ENCODE measurements around the gene CNR2.
"Not testable (repeated sequence)": the region's sequence is repeated elsewhere in the genome, so short reads cannot be mapped to it uniquely, and the experiment has no call there.

Gene CNR2

DNA sequence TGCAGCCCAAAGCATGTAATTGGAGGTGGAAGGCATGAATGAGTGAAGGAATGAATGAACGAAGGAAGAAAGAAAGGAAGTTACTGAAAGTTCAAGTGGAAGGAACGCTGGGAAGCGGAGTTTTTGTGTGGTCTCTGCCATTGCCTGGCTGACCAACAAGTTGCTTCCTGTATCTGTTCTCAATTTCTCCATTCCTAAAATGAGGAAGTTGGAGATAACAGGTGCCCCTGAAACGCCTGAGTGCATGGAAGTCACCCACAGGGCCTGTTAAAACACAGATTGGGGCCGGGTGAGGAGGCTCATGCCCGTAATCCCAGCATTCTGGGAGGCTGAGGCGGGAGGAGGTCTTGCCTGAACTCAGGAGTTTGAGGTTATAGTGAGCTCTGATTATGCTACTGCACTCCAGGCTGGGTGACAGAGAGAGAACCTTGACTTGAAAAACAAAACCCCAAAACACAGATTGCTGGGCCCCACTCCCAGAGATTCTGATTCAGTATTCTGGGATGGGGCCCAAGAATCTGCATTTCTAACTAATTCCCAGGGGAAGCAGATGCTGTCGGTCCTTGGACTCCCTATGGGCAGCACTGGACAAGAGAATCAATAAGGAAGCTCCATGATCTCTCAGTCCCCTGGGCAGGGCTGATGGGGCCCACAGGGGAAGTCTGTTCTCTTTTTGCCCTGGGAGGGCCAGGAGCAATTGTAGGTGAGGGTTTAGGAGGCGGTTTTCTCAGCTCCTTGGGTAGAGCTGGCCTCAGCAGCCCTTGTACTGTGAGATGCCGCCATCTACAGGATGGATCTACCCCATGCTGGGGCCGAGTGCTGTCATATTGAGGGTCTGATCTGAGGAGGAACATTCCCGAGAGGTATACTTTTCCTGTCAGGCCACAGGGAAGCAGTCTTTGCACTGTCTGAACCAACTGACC is 3.3 kb upstream of the CNR2 start:
- peak; percentile 73 for DNase-seq (ENCODE audit: low spot score)

GRCh38 chr1:23915466-23915865 is 2.3 kb upstream of the CNR2 start:
- no peak for DNase-seq (ENCODE audit: low spot score)

DNA sequence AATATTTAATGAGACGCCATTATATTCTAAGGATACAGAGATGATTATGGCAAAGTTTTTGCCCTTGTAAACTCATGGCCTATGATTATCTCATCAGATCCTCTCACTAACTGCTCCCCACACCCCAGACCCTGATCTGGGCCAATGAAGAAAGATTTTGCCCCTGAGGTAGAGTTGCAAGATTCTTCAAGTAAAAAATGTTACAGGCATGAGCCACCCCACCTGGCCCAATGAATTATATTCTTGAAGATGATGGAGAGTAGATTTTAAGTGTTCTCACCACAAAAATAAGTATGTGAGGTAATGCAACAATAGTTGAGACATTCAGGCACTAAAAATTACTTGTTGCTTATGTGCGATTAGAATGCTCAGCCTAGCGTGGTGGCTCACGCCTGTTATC is 1.8 kb upstream of the CNR2 start:
- no peak for DNase-seq (ENCODE audit: low spot score)

GRCh38 chr1:23911921-23912320 is 1.2 kb downstream of the CNR2 start:
- DNase-seq (ENCODE audit: low spot score) = no peak

DNA sequence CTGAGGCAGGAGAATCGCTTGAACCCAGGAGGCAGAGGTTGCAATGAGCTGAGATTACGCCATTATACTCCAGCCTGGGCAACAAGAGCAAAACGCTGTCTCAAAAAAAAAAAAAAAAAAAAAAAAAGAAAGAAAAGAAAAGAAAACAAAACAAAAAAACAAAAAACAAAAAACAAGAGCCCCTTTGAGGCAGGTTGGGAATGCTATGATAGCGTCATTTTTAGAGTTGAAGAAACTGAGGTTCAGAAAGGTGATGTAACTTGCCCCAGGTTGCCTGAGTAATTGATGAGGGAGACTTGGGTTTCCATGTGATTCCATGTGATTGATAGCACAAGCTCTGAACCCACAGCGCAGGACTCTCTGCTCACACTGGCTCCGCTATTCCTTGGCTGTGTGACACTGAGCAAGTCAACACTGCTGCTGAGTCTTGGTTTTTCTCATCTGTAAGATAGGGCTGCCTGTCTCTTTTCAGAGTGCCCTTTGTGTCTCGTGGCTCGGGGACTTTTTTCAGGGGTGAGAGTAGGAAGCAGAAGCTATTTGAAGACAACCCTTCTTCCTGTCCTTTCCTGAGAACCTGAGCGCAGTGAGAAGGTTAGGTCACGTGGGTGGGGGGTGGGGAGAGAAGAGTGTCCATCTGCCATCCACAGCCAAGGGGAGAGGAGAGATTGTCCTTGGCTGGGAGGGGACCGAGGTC is 2.5 kb downstream of the CNR2 start:
- DNase-seq (ENCODE audit: low spot score) = no peak

DNA sequence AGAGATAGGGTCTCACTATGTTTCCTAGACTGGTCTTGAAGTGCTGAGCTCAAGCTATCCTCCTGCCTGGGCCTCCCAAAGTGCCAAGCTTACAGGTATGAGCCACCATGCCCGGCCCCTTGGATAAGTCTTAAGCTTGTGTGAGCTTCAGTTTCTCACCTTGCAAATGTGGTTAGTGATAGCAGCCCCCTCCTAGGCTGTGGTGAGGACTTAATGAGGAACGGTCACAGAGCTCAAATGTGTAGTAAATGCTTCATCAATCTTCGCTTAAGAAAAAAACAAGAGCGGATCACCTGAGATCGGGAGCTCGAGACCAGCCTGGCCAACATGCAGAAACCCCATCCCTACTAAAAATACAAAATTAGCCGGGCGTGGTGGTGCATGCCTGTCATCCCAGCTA is 3.0 kb downstream of the CNR2 start:
- DNase-seq (ENCODE audit: low spot score) = no peak

DNA sequence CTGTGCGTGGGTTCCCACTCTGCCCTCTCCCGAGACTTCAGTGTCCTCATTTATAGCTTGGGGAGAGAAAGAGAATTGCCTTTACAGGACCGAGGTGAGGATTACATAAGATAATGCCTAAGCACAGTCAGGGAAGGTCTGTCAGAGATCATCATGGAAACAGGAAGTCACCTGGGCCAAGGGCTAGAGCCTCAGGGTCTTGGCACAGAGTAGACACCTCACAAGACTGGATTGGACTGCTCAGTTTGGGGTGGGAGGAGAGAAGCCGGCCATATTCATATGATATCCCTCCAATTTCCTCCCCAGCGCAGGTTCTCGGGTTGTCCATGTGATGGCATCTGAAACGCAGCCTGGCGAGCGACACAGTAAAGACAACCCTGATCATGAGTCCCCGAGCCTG is 3.8 kb downstream of the CNR2 start:
- DNase-seq (ENCODE audit: low spot score) = no peak

- no peak for DNase-seq (ENCODE audit: low spot score)
These were observed 4.5 kb downstream of the CNR2 start for GRCh38 chr1:23908453-23909341.

DNA sequence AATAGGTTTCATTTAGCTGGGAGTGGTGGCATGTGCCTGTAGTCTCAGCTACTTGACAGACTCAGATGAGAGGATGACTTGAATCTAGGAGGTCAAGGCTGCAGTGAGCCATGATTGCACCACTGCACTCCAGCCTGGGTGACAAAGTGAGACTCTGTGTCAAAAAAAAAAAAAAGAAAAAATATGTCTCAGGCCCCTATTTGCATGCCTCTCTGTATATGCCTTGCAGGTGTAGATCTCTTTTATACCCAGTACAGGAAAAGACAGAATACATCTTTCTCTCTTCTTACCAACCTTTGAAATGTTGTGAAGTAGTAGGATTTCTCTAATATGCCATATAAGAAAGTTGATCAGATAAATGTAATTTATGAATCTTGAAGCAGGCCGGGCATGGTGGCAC is 6.4 kb downstream of the CNR2 start:
- DNase-seq (ENCODE audit: low spot score) = no peak

DNA sequence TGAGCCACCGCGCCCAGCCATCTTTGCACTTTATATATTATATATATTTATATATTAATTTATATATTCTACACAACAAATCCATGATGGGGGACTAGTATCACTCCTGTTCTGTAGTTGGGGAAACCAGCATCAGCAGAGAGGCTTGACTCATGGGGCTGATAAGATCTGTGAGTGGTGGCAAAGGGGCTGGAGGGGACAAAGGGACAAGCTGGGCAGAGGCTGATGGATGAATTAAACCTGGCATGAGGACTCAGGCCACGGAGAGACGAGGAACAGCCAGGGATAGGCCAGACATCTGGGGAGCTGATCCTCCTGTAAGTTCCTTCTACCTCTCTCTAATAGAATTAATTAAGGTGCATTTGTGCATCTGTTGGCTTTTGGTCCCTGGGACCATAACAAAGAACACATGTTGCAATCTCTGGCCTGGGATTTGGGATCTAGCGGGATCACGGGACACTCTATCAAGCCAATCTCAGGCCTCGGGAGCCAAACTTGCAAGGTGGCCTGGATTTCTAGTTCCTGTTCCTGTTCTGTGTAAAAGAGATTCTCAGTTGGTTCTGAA is 7.6 kb downstream of the CNR2 start:
- DNase-seq (ENCODE audit: low spot score) = no peak

DNA sequence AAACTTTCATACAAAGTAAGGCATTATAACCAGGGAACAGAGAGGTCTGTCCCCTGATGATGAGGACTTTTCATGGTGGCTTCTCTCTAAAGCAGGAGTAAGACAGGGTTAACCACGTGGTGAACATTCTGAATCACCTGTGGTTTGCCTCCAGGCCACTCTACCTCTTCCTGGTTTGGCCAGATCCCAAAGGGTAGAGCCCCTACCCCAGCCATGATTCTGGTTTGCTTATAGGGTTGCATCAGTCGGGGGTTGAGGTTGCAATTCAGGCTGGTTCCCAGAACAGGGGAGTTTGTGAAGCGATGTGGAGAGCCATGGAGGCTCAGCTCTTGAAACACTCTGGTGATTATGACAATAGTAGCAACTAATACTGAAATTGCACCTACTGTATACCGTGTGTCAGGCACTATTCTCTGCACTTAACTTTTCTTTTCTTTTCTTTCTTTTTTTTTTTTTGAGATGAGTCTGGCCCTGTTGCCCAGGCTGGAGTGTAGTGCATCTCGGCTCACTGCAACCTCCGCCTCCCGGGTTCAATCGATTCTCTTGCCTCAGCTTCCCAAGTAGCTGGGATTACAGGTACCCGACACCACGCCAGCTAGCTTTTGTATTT is 8.3 kb downstream of the CNR2 start:
- no peak for DNase-seq (ENCODE audit: low spot score)

GRCh38 chr1:23903754-23904153 is 9.4 kb downstream of the CNR2 start:
- no peak for DNase-seq (ENCODE audit: low spot score)

DNA sequence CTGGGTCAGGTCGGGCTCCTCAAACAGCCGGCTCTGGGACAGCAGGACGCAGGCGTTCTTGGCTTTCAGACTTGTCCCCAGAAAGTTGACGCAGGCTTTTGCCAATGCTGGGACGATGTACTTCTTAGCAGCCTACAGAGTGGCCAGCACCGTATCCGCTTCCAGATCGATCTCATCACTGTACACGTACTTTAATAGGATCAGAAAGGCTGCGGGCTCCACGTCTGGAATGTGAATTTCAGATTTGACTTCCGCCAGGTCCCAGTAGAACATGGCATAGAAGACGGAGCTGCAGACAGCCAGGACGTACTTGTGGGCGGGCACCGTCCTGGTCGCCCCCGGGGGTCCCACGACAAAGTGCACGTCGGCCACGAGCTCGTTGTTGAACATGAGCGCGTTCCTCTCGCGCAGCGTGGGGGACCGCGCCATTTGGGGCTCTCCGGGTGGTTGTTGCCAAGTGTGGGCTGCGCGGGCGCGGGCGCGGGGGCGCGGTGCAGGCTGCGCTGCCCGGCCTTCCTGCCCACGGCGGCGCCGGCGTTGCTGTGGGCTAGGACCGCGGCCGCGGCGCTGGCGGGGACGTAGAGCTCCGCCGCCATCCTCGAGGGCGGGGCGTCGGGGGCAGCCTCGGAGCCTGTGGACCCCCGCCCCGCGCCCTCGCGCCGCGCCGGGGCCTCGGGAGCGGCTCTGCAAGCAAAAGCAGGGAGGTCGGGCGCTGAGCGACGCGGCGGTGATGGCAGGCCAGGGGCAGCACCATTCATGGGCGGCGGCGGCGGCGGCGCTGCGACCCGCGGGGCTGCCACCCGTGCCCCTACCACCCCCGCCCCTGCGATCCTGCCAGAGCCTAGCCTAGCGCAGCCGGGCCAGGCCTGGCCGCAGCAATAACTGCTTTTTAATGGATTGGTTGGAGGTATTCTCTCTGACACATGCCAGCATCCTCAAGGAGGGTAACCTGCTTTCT is 10.6 kb downstream of the CNR2 start:
- DNase-seq (ENCODE audit: low spot score) = no peak

- DNase-seq (ENCODE audit: low spot score) = not testable (repeated sequence)
These were observed 13.1 kb downstream of the CNR2 start for GRCh38 chr1:23900017-23900416.

GRCh38 chr1:23899070-23899469 is 14.1 kb downstream of the CNR2 start:
- no peak for DNase-seq (ENCODE audit: low spot score)

- no peak for DNase-seq (ENCODE audit: low spot score)
These were observed 16.1 kb downstream of the CNR2 start for GRCh38 chr1:23897083-23897482.

- DNase-seq (ENCODE audit: low spot score) = no peak
These were observed 16.7 kb downstream of the CNR2 start for GRCh38 chr1:23896491-23896890.

DNA sequence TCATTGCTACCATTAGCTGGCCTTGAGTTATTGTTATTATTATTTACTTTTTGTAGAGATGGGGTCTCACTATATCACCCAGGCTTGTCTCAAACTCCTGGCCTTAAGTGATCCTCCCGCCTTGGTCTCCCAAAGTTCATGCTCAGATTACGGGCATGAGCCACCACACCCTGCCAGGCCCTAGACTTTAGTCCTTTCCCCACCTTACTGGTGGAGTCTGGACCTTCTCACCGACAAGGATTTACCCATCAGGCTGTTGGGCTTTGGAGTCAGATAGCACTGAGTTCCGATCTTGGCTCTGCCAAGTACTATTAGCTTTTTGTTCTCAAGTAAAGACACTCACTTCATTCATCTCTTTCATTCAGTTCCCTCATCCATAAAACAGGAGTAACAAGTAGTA is 17.2 kb downstream of the CNR2 start:
- no peak for DNase-seq (ENCODE audit: low spot score)

- DNase-seq (ENCODE audit: low spot score) = no peak
These were observed 18.1 kb downstream of the CNR2 start for GRCh38 chr1:23895082-23895481.

GRCh38 chr1:23889074-23889473 is 24.1 kb downstream of the CNR2 start:
- DNase-seq (ENCODE audit: low spot score) = no peak

DNA sequence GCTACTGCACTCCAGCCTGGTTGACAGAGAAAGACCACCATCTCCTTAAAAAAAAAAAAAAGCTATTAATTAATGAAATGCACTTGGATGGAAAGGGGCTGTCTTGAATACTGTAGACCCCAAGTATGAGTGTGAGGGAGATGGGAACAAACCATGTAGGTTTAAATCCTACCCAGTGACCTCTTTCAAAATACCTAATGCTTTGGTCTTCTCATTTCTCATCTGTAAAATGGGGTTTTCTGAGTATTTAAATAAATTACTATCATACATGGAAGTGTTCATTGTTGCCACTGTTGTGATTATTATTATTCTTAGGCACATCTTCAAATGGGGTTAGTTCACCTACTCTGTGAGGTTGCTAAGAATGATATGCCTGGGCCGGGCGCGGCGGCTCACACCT is 27.9 kb downstream of the CNR2 start:
- DNase-seq (ENCODE audit: low spot score) = no peak

All from RKO (cell line).